Stomach (tissue), 9 donors: ENCODE results near the gene ARHGAP10. TPM values are rescaled to one million over a fixed set of nuclear protein-coding genes. Genes with fewer than 3 reads are reported as not detected.
"Not testable (repeated sequence)": the region's sequence is repeated elsewhere in the genome, so short reads cannot be mapped to it uniquely, and the experiment has no call there.

Experiments
- DNase-seq, 2 donors: peaks; one replicate each; pipeline versions ENCODE4 v3.0.0 to v3.0.0-alpha.2; 2013 to 2019
- H3K27ac ChIP-seq, 5 donors: fragments of 200-600 bp in 4 of 5; sonication (generic) in 4 of 5; one replicate each; pipeline ENCODE4 v1.5.1; 2013 to 2019; ENCODE audit warnings: mild to moderate bottlenecking in 1 of 5, moderate library complexity in 1 of 5
- H3K27me3 ChIP-seq, 3 donors: fragments of 200-600 bp; sonication (generic); one replicate each; pipeline ENCODE4 v1.5.1; 2017 to 2019; ENCODE audit warnings: mixed run types in 1 of 3
- H3K36me3 ChIP-seq, 4 donors: fragments of 200-600 bp; sonication (generic); 1 replicate in 3 of 4; 2 replicates in 1 of 4; pipeline ENCODE4 v1.5.1; 2016 to 2019
- H3K4me1 ChIP-seq, 4 donors: fragments of 200-600 bp; sonication (generic); one replicate each; pipeline ENCODE4 v1.5.1; 2016 to 2019
- H3K4me3 ChIP-seq, 4 donors: fragments of 200-600 bp; sonication (generic) in 3 of 4; one replicate each; pipeline ENCODE4 v1.5.1; 2016 to 2019; ENCODE audit warnings: mild to moderate bottlenecking in 1 of 4
- H3K9me3 ChIP-seq, 4 donors: fragments of 200-600 bp; sonication (generic); one replicate each; pipeline ENCODE4 v1.5.1; 2016 to 2019
- EP300 ChIP-seq: sonication (generic); formaldehyde crosslinking; IDR thresholded peaks from one replicate; pipeline ENCODE4 v1.6.1; 2017; ENCODE audit warnings: antibody characterized with exemption
- POLR2A ChIP-seq, 4 donors: fragments of 450-650 bp; IDR thresholded peaks; one replicate each; pipeline ENCODE4 v1.6.1; 2016; ENCODE audit warnings: antibody characterized with exemption in 4 of 4, control low read depth in 2 of 4, mild to moderate bottlenecking in 1 of 4, moderate library complexity in 1 of 4
- POLR2AphosphoS5 ChIP-seq, 3 donors: sonication (generic); formaldehyde crosslinking; IDR thresholded peaks; one replicate each; pipeline ENCODE4 v1.6.1; 2016; ENCODE audit warnings: antibody characterized with exemption in 3 of 3
- WGBS, 5 donors: extraction: QIAGEN DNeasy Blood & Tissue Kit in 3 of 5; methylation state at CpG; one replicate each; pipeline versions ENCODE4 v1.1.5 to v1.1.7; 2013 to 2018; 5-methylcytosine and 5-hydroxymethylcytosine counted together
- intact Hi-C: fragments of 100-400 bp; cut with DNase I; formaldehyde crosslinking; loops from one replicate; pipeline ENCODE4 v1.15.1; 2023; ENCODE audit warnings: low total_unique reads
- polyA plus RNA-seq, 3 donors: library from polyadenylated mRNA; stranded (reverse); fragments of 200-250 nt; gene quantifications; one replicate each; pipeline ENCODE4 v1.2.3, GENCODE V29; 2013
- total RNA-seq, 5 donors: library from RNA; depleted of rRNA; stranded (reverse); fragments of >200 nt; gene quantifications; one replicate each; pipeline versions ENCODE4 v1.1.0 to v1.2.3, GENCODE V29; 2014 to 2016
- TF ChIP-seq, protein P1 (sequence below), 7 experiments: fragments of 450-650 bp in 4 of 7; fragments of 200-600 bp in 3 of 7; sonication (generic) in 3 of 7; IDR thresholded peaks; one replicate each; pipeline ENCODE4 v1.5.1; 2016 to 2019; ENCODE audit warnings: antibody characterized with exemption in 7 of 7, control low read depth in 2 of 7, mild to moderate bottlenecking in 1 of 7
- donor health status: healthy with polysubstance abuse.
- donor health status: Bipolar disorder and iron deficiency.
- donor health status: healthy.

The ARHGAP10 gene
- total and polyA plus RNA-seq, 8 donors, result 18.1 to 117 (median 43.9) TPM

GRCh38 chr4:147910315-147910714, 178.4 kb downstream of the ARHGAP10 start:
- Histone ChIP-seq H3K27ac (no peak overlapping the region), H3K4me1 (no peaks in the 10 kb centered on the region), H3K4me3 (no peak overlapping the region), H3K36me3 (peaks cover 12 to 63% (median 46%) of the 10 kb centered on the region in 4 donors), H3K27me3 (no peaks in the 10 kb centered on the region), H3K9me3 (no peaks in the 10 kb centered on the region)
- WGBS, 5 donors, result 29 to 59% (median 45%) methylated on average over 3 of the region's 3 CpGs
- TF ChIP-seq POLR2AphosphoS5 (IDR thresholded peaks at IDR 0.05), result no peak
- DNase-seq, result no peak
- intact Hi-C loops, result no loop called here

- Histone ChIP-seq H3K36me3 (peaks cover 12 to 67% (median 43%) of the 10 kb centered on the region in 4 donors), H3K4me1 (peaks cover 0 to 11% (median 7%) of the 10 kb centered on the region in 4 donors)
- H3K4me3 ChIP-seq, H3K27me3 ChIP-seq, H3K9me3 ChIP-seq, intact Hi-C loops, H3K27ac ChIP-seq, DNase-seq: not testable (repeated sequence)
- 95 to 100% (median 97%) methylated on average over 2 of the region's 2 CpGs for WGBS, 5 donors
These were observed 180.2 kb downstream of the ARHGAP10 start for GRCh38 chr4:147912106-147912505.

DNA sequence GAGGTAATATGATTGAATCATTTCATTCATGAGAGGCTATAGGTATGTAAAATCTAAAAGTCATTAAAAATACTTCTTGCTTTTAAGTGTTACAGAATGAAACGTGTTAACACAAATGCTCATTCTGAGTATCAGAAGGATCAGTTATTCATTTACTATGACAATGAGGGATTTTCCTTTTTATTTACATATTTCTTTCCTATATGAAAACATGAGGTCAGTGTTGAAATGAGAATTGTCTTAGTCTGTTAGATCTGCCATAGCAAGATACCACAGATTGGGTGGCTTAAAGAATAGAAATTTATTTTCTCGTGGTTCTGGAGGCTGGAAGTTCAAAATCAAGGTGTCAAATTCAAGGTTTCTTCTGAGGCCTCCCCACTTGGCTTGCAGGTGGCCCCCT, 181.2 kb downstream of the ARHGAP10 start:
- no peak for DNase-seq
- Histone ChIP-seq H3K27me3 (no peaks in the 10 kb centered on the region), H3K4me3 (no peak overlapping the region), H3K9me3 (no peaks in the 10 kb centered on the region), H3K36me3 (peaks cover 12 to 63% (median 44%) of the 10 kb centered on the region in 4 donors), H3K4me1 (peaks cover 0 to 11% (median 7%) of the 10 kb centered on the region in 4 donors), H3K27ac (no peak overlapping the region)
- TF ChIP-seq POLR2A (IDR thresholded peaks at IDR 0.05), result no peak
- no peak for TF ChIP-seq EP300
- TF ChIP-seq, protein P1, sequence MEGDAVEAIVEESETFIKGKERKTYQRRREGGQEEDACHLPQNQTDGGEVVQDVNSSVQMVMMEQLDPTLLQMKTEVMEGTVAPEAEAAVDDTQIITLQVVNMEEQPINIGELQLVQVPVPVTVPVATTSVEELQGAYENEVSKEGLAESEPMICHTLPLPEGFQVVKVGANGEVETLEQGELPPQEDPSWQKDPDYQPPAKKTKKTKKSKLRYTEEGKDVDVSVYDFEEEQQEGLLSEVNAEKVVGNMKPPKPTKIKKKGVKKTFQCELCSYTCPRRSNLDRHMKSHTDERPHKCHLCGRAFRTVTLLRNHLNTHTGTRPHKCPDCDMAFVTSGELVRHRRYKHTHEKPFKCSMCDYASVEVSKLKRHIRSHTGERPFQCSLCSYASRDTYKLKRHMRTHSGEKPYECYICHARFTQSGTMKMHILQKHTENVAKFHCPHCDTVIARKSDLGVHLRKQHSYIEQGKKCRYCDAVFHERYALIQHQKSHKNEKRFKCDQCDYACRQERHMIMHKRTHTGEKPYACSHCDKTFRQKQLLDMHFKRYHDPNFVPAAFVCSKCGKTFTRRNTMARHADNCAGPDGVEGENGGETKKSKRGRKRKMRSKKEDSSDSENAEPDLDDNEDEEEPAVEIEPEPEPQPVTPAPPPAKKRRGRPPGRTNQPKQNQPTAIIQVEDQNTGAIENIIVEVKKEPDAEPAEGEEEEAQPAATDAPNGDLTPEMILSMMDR (IDR thresholded peaks at IDR 0.05), result no peak
- TF ChIP-seq POLR2AphosphoS5 (IDR thresholded peaks at IDR 0.05), result no peak
- WGBS, 5 donors, result 85 to 95% (median 91%) methylated on average over 2 of the region's 2 CpGs
- intact Hi-C loops, result no loop called here

DNA sequence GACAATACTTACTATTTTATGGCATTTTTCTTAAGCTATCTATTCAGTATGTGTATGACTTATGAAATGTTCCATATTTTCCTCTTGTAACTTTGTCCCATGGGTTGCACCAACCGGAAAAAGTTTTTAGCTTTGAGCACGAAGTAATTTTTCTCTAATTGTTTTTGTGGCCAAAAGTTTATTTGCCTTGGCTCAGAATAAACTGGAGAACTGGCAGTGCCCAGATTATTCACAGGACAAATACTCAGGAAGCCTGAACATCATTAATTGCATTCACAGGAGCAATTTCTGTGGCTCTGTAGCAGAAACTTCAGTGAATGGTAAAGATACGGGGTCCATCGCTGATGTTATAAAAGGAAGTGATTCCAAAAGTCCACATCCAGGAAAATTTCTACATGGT, 184.5 kb downstream of the ARHGAP10 start:
- Histone ChIP-seq H3K4me1 (peaks cover 0 to 11% (median 7%) of the 10 kb centered on the region in 4 donors), H3K36me3 (peaks cover 12 to 48% (median 31%) of the 10 kb centered on the region in 4 donors), H3K4me3 (no peak overlapping the region), H3K27ac (no peak overlapping the region), H3K27me3 (no peaks in the 10 kb centered on the region), H3K9me3 (no peaks in the 10 kb centered on the region)
- no peak for DNase-seq
- intact Hi-C loops, result no loop called here
- TF ChIP-seq EP300 (no peak), POLR2AphosphoS5 (IDR thresholded peaks at IDR 0.05) (no peak), POLR2A (IDR thresholded peaks at IDR 0.05) (no peak)
- TF ChIP-seq, protein P1 (IDR thresholded peaks at IDR 0.05), result no peak
- 26 to 56% (median 35%) methylated on average over 4 of the region's 4 CpGs for WGBS, 5 donors

DNA sequence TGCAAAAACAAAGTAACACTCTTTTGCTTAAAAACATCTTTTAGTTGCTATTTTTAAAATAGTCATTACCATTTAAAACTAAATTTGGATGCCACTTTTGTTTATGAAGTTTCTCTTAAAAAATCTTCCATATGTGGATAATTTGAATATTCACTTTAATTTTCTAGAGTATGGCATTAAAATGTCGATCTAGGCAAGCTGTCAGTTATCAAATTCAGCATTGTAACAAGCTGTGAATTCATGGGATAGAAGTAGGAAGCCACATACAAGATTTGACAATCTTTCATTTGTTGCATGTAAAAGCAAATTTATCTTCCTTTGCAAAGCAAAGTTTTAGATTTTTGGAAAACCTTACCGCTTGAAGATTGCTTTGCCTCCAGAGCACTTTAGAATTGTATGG, 191.5 kb downstream of the ARHGAP10 start:
- peaks cover 0 to 19% (median 10%) of the 10 kb centered on the region in 4 donors for H3K36me3 ChIP-seq
- no peaks in the 10 kb centered on the region for H3K9me3 ChIP-seq
- DNase-seq, result no peak
- no peak overlapping the region for H3K4me3 ChIP-seq
- TF ChIP-seq EP300, result no peak
- TF ChIP-seq POLR2AphosphoS5 (IDR thresholded peaks at IDR 0.05), result no peak
- TF ChIP-seq, protein P1 (IDR thresholded peaks at IDR 0.05), result no peak
- TF ChIP-seq POLR2A (IDR thresholded peaks at IDR 0.05), result no peak
- peaks cover 0 to 14% (median 2%) of the 10 kb centered on the region in 4 donors for H3K4me1 ChIP-seq
- intact Hi-C loops, result no loop called here
- no peaks in the 10 kb centered on the region for H3K27me3 ChIP-seq
- no peak overlapping the region for H3K27ac ChIP-seq
- WGBS, 5 donors, result 92 to 94% (median 93%) methylated on average over 2 of the region's 2 CpGs
